Left kidney (tissue), 8 donors: Measurements from ENCODE around the gene RO60. TPM values are rescaled to one million over a fixed set of nuclear protein-coding genes. Genes with fewer than 3 reads are reported as not detected.
"Not testable (repeated sequence)": the region's sequence is repeated elsewhere in the genome, so short reads cannot be mapped to it uniquely, and the experiment has no call there.

Experiments
- DNase-seq: peaks from one replicate; pipeline ENCODE4 v3.0.0-alpha.2; 2013
- long read RNA-seq, 8 donors: transcript quantifications; one replicate each; lab custom pipeline, GENCODE V29; 2026
- polyA plus RNA-seq: library from polyadenylated mRNA; unstranded; fragments of 120-200 nt; gene quantifications from one replicate; pipeline ENCODE4 v1.2.1, GENCODE V29; 2013; ENCODE audit not compliant: insufficient read length

The RO60 gene
- 54.3 TPM for polyA plus RNA-seq
- long read RNA-seq, donor 1, full-length matches to known transcripts: 8 of 38 reads
- long read RNA-seq, donor 1, partial matches to known transcripts: 7 of 38 reads
- long read RNA-seq, donor 1, other reads (novel, unspliced or antisense): 23 of 38 reads
- long read RNA-seq, donor 2, full-length matches to known transcripts: 6 of 12 reads
- long read RNA-seq, donor 2, partial matches to known transcripts: 6 of 12 reads
- long read RNA-seq, donor 2, other reads (novel, unspliced or antisense): 0 of 12 reads
- long read RNA-seq, donor 3, full-length matches to known transcripts: 7 of 14 reads
- long read RNA-seq, donor 3, partial matches to known transcripts: 7 of 14 reads
- long read RNA-seq, donor 3, other reads (novel, unspliced or antisense): 0 of 14 reads
- long read RNA-seq, donor 4: 0 reads
- long read RNA-seq, donor 5, partial matches to known transcripts: 0 of 2 reads
- long read RNA-seq, donor 5, other reads (novel, unspliced or antisense): 0 of 2 reads
- long read RNA-seq, donor 6, partial matches to known transcripts: 6 of 27 reads
- long read RNA-seq, donor 6, other reads (novel, unspliced or antisense): 19 of 27 reads
- long read RNA-seq, donor 7, full-length matches to known transcripts: 5 of 36 reads
- long read RNA-seq, donor 7, partial matches to known transcripts: 31 of 36 reads
- long read RNA-seq, donor 7, other reads (novel, unspliced or antisense): 0 of 36 reads
- long read RNA-seq, donor 8, full-length matches to known transcripts: 5 of 36 reads
- long read RNA-seq, donor 8, partial matches to known transcripts: 13 of 36 reads
- long read RNA-seq, donor 8, other reads (novel, unspliced or antisense): 18 of 36 reads

DNA sequence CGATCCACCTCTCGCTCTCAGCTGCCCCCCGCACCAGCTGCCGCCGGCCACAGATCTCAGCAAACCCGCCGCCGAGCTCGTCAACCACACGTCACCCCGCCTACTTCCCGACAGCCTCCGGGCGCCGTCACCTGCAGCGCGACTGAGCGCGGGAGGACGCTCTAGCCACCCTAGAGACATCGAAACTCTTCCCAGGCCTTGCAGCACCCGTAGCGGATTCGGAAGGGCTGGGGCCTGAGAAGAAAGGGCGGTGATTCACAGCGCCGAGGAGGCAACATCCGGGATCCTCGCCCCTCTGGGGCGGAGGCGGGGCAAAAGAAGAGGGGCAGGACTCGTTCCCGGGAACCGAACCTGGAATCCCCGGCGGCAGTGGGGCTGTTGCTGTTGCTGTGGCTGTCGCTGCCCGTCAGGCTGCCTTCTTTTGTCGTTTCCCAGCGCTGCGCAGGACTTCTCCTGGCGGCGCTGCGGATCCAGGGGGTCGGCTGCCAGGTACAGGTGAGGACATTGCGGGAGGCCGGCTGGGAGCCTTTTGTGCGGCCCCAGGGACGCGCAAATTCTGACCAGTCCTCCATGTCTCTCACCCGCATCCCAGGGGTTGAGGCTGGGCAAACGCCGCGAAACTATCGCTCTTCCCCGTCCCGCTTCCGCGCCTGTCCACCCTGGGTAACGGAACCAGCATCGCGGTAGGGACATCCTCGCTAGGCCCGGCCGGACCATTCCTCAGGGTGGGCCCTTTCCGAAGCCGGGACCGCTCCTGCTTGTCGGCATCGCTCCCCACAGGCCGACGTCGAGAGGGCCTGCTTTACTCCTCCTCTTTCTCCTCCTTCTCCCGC lies at the start of gene RO60, which contains the start of gene UCHL5:
RO60 (plus strand) TSS at position 331 of the 833 bp plus-strand sequence. CDS start 9,443 bp downstream, outside the sequence.
UCHL5 (minus strand) TSS at position 79 of the 833 bp plus-strand sequence. CDS start 100 bp downstream, outside the sequence.
- DNase-seq: peak; percentile 97

DNA sequence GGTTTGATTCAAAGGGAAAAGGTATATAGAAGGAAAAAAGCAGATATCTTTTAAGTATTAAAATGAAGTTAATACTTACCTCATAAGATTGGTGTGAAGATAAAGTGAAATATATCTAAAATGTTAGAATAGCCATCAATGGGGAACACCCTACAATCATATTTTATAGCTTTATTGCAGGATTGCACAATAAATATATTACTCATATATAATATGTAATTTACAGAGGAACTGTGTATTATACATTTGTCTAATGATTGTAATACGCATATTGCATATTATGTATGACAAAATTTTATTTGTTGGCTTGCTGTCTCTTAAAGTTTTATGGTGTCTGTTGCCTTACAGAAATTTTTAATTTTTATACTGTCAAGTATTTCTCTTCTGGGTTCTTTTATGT lies 48.0 kb upstream of the RO60 start:
- no peak for DNase-seq

DNA sequence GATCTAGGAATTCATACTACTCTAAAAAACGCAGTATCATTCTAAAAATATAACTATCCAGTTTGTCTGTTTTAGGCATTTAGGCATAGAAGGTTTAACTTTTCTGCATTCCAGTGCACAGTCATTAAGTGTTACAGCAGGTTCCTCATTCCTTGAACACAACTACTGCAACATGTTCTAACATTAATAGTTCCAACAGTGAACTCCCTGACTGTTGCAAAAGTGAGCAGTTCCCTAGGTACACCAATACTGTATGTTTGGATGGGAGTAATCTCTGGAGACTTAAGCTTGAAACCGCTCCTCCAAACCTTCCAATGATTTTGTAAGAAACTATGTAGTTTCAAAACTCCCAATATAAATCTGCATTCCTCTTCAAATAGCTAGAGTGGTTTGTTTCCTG lies 46.4 kb upstream of the RO60 start:
- peak; percentile 0 for DNase-seq

DNA sequence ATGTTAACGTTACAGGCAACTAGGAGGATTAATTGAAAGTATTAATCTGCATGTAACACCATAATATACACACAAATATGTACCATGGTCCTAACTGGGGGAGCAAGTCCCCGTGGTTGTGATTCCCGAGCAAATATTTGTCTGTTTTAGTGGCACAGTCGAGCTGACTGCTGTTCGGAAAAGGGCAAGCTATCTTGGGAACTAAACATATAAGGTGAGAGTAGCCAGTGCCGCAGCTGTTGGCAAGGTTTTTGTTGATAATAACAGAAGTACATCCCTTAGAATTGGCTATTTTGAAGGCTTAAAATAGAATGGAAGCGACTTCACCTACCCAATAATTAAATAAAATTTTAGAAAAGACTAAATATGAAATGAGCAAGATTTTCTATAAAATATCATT lies 45.7 kb upstream of the RO60 start:
- DNase-seq: no peak

DNA sequence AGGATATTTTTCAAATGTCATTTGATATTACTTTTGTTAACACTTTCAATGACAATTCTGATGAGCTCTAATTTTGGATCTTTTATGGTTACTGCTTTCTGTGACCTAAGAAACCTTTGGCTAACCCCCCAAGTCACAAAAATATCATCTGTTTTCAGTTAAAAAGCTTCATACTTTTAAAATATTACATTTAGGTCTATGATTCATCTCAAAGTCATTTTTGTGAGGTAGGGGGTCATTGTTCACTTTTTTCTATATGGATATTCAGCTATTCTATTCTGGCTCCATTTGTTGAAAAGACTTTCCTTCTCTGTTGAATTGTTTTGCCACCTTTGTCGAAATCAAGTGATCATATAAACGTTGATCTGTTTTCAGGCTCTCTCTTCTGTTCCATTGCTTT lies 45.0 kb upstream of the RO60 start:
- no peak for DNase-seq

DNA sequence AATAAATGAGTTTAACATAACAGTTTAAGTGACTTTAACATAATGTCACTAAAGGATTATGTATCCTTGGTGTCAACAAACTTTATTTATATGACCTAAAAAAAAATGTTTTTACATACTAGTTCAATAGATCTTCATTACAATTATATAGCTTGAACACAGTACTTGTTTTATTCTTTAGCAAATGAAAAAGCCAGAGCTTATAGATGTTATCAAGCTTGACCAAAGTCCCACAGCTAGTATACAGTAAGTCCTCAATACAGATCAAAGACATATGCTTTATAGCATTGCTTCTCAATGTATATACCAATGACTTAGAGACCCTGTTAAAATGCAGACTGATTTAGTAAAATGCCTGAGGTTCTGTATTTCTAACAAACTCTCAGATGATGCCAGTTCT lies 42.6 kb upstream of the RO60 start:
- no peak for DNase-seq

DNA sequence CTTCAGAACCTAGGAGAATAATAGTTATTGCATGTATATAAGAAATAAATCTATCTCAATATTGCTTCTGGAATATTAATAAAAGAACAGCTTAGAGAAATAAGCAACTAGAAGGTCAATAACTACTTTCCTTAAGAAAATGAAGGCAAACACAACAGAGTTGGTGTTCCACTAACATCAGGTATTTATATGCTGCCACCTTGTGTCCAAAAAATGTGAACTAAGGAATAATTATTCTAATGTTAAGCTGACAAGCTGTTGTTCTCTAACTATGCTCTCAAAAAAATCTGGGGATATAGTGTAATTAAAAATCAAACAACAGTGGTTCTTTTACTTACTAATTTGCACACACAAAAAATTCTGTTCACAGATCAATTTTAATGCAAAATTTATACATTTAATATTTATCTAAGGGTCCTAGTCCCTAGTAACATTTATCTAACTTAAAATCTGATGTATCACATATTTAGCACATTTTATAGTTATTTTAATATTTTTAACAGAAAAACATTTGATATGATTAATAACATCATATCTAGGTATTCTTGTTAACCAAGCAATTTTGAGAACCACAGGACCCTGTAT lies 39.9 kb upstream of the RO60 start:
- peak; percentile 58 for DNase-seq

DNA sequence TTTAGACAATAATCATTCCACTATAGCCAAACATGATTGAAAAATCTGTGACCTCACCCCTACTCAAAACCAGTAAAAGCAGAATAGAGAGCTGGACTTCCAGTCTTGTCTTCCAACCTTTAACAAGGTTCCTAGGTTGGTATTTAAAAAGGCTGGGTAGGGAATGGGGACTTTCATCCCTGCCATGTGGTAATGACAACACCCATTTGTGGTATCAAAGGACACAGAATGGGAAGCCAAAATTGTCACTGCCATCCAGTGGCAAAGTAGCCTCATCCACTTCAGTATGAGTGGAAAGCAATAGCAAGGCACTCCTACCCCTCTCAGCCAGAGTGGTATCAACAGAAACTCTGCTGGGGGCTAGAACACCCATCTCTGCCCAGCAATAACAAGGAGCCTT lies 34.2 kb upstream of the RO60 start:
- no peak for DNase-seq

DNA sequence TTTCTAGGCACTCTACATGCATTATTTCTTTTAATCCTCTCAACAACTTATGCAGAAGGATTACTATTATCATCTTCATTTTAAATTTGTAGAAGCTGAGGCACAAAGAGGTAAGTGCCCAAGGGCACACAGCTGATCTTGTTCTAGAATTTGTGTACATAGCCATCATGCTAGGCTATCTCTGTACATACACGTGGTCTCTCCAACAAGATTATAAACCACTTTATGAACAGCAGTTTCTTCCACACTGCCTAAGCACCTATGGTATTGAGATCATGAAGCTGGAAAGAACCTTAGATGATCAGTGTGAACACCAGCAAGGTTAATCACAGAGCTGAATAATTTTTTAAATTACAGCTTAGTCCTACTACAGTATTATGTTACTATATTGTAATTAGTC lies 29.1 kb upstream of the RO60 start:
- no peak for DNase-seq

DNA sequence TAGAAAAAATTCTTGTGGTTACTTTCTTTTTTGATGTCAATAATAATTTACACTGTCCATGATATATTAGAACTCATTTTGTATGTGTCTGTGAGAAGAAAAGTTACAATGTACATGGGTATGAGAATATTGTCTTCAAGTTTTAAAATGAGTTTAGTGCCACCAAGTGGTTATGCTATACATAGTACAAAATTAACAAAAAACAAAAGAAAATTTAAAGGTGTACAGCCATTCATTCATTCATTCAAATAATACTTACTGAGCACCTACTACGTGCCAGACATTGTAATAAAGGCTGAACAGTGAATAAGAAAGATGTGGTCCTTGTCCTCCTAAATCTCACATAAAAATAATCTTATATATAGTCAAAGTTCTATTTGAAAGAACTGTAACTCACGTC lies 28.0 kb upstream of the RO60 start:
- DNase-seq: peak; percentile 1

DNA sequence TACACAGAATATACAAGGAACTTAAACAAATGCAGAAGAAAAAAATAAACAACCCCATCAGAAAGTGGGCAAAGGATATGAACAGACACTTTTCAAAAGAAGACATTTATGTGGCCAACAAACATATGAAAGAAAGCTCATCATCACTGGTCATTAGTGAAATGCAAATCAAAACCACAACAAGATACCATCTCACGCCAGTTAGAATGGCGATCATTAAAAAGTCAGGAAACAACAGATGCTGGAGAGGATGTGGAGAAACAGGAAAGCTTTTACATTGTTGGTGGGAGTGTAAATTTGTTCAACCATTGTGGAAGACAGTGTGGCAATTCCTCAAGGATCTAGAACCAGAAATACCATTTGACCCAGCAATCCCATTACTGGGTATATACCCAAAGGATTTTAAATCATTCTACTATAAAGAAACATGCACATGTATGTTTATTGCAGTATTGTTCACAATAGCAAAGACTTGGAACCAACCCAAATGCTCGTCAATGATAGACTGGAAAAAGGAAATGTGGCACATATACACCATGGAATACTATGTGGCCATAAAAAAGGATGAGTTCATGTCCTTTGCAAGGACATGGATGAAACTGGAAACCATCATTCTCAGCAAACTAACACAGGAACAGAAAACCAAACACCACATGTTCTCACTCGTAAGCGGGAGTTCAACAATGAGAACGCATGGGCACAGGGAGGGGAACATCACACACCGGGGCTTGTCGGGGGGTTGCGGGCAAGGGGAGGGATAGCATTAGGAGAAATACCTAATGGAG lies 26.6 kb upstream of the RO60 start:
- DNase-seq: not testable (repeated sequence)

DNA sequence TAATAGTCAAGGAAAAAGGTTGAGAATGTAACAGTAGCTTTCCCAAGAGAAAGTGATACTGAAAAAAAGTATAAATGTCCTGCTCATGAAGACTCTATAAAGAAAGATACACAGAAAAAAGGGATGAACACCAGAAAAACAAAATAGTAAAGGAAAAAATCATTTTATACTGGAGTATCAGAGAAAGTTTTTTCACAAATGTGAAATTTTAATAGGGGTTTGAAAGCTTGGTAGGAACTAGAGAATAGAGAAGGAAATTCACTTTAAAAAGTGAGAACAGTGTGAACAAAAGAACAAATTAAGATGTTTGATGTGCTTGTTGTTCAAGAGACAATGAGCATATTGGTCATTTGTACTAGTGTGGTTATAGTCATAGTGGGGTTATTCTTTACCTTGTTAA lies 25.8 kb upstream of the RO60 start:
- no peak for DNase-seq

DNA sequence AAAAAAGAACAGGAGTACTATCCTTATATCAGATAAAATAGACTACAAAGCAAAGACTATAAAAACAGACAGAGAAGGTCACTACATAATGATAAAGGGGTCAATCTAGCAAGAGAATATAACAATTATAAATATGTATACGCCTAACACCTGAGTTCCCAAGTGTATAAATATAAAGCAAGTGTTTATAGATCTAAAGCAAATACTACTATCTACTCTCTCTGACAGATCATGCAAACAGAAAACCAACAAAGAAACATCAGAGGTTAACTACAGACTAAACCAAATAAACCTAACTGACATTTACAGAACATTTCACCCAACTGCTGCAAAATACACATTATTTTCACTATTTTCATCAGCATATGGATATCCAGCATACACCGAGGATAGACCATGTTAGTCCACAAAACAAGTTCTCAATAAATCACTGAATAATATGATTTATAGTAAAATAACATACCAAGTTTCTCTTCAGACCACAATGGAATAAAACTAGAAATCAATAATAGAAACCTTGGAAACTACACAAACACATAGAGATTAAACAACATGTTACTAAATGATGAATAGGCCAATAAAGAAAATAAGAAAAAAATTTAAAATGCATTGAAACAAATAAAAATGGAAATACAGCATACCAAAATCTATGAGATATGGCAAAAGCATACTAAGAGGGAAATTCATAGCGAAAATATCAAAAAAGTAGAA lies 22.9 kb upstream of the RO60 start:
- DNase-seq: no peak

DNA sequence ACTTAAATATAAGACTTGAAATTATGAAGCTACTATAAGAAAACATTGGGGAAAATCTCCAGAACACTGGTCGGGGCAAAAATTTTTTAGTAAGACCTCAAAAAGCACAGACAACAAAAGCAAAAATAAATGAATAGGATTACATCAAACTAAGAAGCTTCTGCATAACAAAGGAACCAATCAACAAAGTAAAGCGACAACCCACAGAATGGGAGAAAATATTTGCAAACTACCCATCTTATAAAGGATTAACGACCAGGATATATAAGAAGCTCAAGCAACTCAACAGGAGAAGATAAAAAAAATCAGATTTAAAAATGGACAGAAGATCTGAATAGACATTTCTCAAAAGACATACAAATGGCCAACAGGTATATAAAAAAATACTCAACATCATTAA lies 19.4 kb upstream of the RO60 start:
- DNase-seq: no peak

DNA sequence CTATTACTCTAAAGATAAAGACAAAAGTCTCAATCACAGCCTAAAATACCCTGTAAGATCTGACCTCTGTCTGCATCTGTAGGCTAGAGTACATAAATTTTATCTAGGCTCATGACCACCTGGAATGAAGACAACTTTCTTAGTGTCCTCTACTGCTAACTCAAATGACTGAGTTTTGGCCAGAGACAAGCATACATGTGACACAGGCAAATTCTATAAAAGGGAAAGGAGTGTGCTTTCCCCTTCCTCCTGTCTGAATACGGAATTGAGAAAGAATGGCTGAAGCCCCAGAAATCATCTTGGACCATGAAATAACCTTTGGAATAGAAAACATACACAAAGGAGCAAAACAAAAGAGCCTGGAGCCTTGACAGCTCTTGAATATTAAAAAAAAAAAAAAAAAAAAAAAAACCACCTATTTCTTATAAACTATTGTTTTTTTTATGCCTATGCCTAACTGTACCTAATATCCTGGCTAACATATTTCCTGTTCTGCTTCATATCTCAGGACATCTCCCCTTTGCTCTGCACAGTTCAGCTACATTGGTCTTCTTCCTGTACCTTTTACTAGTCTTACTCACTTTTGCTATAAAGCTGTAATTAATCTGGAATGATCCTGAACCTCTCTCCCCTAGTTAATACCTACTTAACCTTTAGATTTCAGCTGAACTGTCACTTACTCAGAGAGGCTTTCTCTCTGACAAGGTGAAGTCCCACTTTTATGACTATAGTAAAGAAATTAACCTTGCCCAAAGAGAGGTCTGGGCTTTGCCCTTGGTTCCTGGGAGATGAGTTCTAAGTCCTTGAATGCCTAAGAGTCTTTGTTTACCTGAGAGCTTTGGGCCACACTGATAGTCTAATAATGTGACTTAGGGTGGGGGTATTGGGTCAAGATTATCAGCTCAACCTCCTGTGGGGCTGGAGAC lies 16.4 kb upstream of the RO60 start:
- DNase-seq: no peak

DNA sequence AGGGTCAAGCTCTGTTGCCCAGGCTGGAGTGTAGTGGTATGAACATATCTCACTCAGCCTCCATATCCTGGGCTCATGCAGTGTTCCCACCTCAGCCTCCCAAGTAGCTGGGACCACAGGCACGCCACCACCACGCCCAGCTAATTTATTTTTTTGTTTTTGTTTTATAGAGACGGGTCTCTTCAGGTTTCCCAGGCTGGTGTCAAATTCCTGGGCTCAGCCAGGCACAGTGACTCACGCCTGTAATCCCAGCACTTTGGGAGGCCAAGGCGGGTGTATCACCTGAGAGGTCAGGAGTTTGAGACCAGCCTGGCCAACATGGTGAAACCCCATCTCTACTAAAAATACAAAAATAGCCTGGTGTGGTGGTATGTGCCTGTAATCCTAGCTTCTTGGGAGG lies 10.5 kb upstream of the RO60 start:
- not testable (repeated sequence) for DNase-seq

DNA sequence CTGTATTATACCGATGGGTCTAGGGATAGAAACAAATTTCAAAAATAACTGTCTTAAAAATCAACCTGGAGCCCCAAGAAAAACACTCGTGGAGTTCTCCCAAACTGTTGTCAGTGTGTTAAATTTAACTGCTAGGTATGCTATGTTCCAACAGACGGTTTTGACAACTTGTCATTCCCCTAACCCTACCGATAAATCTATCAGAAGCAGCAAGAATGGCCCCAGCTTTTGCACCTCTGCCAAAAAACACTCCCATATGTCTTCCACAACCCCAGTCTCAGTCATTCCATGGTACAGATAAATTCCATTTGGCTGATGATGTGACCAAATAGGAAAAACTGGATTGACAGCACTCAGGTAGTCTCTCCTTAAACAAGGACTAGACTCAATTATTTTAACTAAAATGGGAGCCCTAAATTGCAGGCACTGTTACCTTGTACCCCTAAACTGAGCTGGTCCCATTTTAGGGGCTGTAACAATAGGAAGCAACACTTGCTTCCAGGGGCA lies 5.2 kb upstream of the RO60 start:
- DNase-seq: no peak

DNA sequence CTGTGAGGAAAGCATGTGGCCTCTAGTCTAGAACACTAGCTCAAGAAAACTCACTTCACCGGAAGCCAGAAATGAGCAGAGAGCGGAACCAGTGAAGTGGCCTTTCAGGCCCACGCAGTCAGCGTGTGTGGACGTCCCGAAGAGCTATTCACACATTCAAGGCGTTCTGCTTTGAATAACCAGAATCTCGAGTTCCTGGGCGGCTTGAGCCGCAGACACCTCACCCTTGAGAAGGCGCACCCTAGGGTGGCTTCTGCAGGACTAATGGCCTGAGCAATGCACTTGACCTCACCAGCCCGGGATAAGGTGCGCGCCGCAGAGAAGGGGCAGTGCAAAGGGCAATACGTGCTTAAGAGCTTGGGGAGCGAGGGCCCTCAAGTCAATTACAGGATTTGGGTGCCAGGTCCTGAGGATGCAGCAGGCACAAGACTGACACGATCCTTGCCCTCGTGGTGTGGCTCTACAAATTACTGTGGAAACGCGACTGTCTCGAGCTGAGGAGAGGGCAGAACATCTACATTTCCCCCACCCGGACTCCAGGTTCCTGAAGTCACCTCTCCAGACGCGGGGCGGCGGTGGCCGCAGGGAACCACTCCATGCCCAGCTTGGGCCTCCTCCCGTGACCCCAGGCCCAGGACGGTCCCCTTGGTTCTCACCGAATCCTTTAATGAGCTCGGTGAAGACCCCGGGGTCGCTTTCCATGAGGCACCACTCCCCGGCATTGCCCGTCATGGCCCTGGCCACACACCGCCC lies 707 bp upstream of the RO60 start:
- DNase-seq: peak; percentile 46
